Neural cell (in vitro differentiated cells): ENCODE results near the gene TFAP2C. TPM values are rescaled to one million over a fixed set of nuclear protein-coding genes. Genes with fewer than 3 reads are reported as not detected.

Experiments
- H2AFZ ChIP-seq: fragments of 200-600, 300-800 bp; sonication (generic), shearing (Covaris generic); 2 replicates; pipeline ENCODE4 v1.6.0; 2014; ENCODE audit warnings: low read depth, mild to moderate bottlenecking, antibody characterized with exemption, low read length, moderate library complexity
- H3F3A ChIP-seq: fragments of 200-600 bp; shearing (Covaris generic); 2 replicates; pipeline ENCODE4 v1.6.1; 2016; ENCODE audit warnings: mild to moderate bottlenecking, moderate library complexity, mixed read lengths, antibody characterized with exemption, low read length; ENCODE audit not compliant: insufficient read depth, poor library complexity, severe bottlenecking
- H3K27ac ChIP-seq: fragments of 200-600, 300-800 bp; sonication (generic), shearing (Covaris generic); 2 replicates; pipeline ENCODE4 v1.5.1; 2014; ENCODE audit warnings: mild to moderate bottlenecking, low read length, moderate library complexity
- H3K27me3 ChIP-seq: fragments of 300-800, 200-600 bp; sonication (generic), shearing (Covaris generic); 2 replicates; pipeline ENCODE4 v1.6.0; 2014; ENCODE audit warnings: mild to moderate bottlenecking, low read depth, low read length, moderate library complexity; ENCODE audit not compliant: insufficient read depth
- H3K36me3 ChIP-seq: fragments of 300-800, 200-600 bp; sonication (generic), shearing (Covaris generic); 2 replicates; pipeline ENCODE4 v1.5.1; 2014; ENCODE audit warnings: mild to moderate bottlenecking, antibody characterized with exemption, low read length, moderate library complexity; ENCODE audit not compliant: insufficient read depth
- H3K4me2 ChIP-seq: fragments of 300-800, 200-600 bp; sonication (generic), shearing (Covaris generic); 2 replicates; pipeline ENCODE4 v1.6.0; 2014; ENCODE audit warnings: mild to moderate bottlenecking, low read length
- H3K4me3 ChIP-seq: fragments of 300-800, 200-600 bp; sonication (generic), shearing (Covaris generic); 2 replicates; pipeline ENCODE4 v1.5.1; 2014; ENCODE audit warnings: mild to moderate bottlenecking, low read length, moderate library complexity
- H3K79me2 ChIP-seq: fragments of 200-600 bp; shearing (Covaris generic); replicated peaks from 2 replicates; pipeline ENCODE4 v1.6.0; 2014; ENCODE audit warnings: mild to moderate bottlenecking, low read length, moderate library complexity; ENCODE audit not compliant: insufficient read depth
- H3K9ac ChIP-seq: fragments of 300-800, 200-600 bp; sonication (generic), shearing (Covaris generic); 2 replicates; pipeline ENCODE4 v1.6.1; 2016; ENCODE audit warnings: mild to moderate bottlenecking, low read length, mixed read lengths
- H3K9me2 ChIP-seq: fragments of 200-600 bp; shearing (Covaris generic); 2 replicates; pipeline ENCODE4 v1.6.1; 2016; ENCODE audit warnings: mild to moderate bottlenecking, low read length, mixed read lengths; ENCODE audit not compliant: insufficient read depth
- H3K9me3 ChIP-seq: fragments of 200-600, 300-800 bp; sonication (generic), shearing (Covaris generic); 2 replicates; pipeline ENCODE4 v1.6.1; 2016; ENCODE audit warnings: mild to moderate bottlenecking, mixed run types, low read length, moderate library complexity, mixed read lengths
- H4K20me1 ChIP-seq: fragments of 200-600 bp; shearing (Covaris generic); 2 replicates; pipeline ENCODE4 v1.6.1; 2016; ENCODE audit warnings: mild to moderate bottlenecking, mixed run types; ENCODE audit not compliant: insufficient read depth
- CTCF ChIP-seq: fragments of 450-650 bp; IDR thresholded peaks from 2 replicates; pipeline ENCODE4 v1.5.1; 2014; ENCODE audit warnings: antibody characterized with exemption, mild to moderate bottlenecking, moderate library complexity; ENCODE audit not compliant: poor library complexity, severe bottlenecking
- EP300 ChIP-seq: fragments of 450-650 bp; conservative IDR thresholded peaks from 2 replicates; pipeline ENCODE4 v1.6.1; 2014; ENCODE audit warnings: antibody characterized with exemption, mild to moderate bottlenecking, moderate library complexity; ENCODE audit not compliant: poor library complexity, severe bottlenecking
- EZH2 ChIP-seq: fragments of 200-600, 300-800 bp; shearing (Covaris generic), sonication (generic); IDR thresholded peaks from 2 replicates; pipeline ENCODE4 v1.6.1; 2014; ENCODE audit warnings: antibody characterized with exemption, low read length, borderline replicate concordance, mild to moderate bottlenecking; ENCODE audit not compliant: insufficient read depth, poor library complexity, severe bottlenecking
- MXI1 ChIP-seq: fragments of 450-650 bp; conservative IDR thresholded peaks from 2 replicates; pipeline ENCODE4 v1.6.1; 2014; ENCODE audit warnings: antibody characterized with exemption, mild to moderate bottlenecking; ENCODE audit not compliant: poor library complexity, severe bottlenecking
- POLR2AphosphoS5 ChIP-seq: IDR thresholded peaks from 2 replicates; pipeline ENCODE4 v1.6.1; 2012
- RAD21 ChIP-seq: fragments of 450-650 bp; conservative IDR thresholded peaks from 2 replicates; pipeline ENCODE4 v1.6.1; 2014; ENCODE audit warnings: antibody characterized with exemption, mild to moderate bottlenecking, moderate library complexity
- SMC3 ChIP-seq: fragments of 450-650 bp; conservative IDR thresholded peaks from 2 replicates; pipeline ENCODE4 v1.6.1; 2014; ENCODE audit warnings: antibody characterized with exemption, mild to moderate bottlenecking, moderate library complexity; ENCODE audit not compliant: poor library complexity
- TAF1 ChIP-seq: IDR thresholded peaks from 2 replicates; pipeline ENCODE4 v1.6.1; 2012; ENCODE audit warnings: low read depth
- polyA plus RNA-seq: library from polyadenylated mRNA; depleted of rRNA; stranded (reverse); fragments of >200 nt; gene quantifications from 2 replicates; pipeline ENCODE4 v1.2.3, GENCODE V29; 2014
- TF ChIP-seq, protein P1 (sequence below): IDR thresholded peaks from 2 replicates; pipeline ENCODE4 v1.6.1; 2012; ENCODE audit warnings: borderline replicate concordance

Gene TFAP2C
- polyA plus RNA-seq, 1 donor from 2014 or later: not detected

DNA sequence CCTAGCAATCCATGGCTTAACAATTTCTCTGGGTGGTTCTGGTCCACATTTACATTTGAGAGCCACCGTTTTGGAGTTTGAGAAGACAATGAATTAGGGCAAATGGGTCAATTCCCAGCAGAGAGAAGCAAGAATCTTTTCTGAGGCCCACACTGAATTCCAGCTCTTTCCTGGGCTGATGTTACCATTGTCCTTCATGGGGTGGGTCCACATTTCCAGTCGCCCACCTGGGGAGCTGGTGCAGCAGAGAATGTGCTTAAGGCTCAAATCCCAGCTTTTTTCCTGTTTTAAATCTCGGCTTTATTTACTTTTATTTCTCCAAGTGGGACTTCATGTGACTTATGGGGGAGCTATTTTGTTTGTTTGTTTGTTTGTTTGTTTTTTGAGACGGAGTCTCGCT, 44.2 kb upstream of the TFAP2C start:
- Histone ChIP-seq H3F3A (no peaks in the 10 kb centered on the region), H3K4me3 (no peak overlapping the region), H3K27me3 (no peaks in the 10 kb centered on the region), H3K9me2 (no peaks in the 10 kb centered on the region), H3K27ac (no peak overlapping the region), H2AFZ (no peak overlapping the region), H3K9me3 (no peaks in the 10 kb centered on the region), H3K79me2 (no peaks in the 10 kb centered on the region), H3K36me3 (no peaks in the 10 kb centered on the region), H3K4me2 (no peak overlapping the region), H3K9ac (no peak overlapping the region), H4K20me1 (no peaks in the 10 kb centered on the region)
- no peak for TF ChIP-seq RAD21
- no peak for TF ChIP-seq EP300
- TF ChIP-seq, protein P1, sequence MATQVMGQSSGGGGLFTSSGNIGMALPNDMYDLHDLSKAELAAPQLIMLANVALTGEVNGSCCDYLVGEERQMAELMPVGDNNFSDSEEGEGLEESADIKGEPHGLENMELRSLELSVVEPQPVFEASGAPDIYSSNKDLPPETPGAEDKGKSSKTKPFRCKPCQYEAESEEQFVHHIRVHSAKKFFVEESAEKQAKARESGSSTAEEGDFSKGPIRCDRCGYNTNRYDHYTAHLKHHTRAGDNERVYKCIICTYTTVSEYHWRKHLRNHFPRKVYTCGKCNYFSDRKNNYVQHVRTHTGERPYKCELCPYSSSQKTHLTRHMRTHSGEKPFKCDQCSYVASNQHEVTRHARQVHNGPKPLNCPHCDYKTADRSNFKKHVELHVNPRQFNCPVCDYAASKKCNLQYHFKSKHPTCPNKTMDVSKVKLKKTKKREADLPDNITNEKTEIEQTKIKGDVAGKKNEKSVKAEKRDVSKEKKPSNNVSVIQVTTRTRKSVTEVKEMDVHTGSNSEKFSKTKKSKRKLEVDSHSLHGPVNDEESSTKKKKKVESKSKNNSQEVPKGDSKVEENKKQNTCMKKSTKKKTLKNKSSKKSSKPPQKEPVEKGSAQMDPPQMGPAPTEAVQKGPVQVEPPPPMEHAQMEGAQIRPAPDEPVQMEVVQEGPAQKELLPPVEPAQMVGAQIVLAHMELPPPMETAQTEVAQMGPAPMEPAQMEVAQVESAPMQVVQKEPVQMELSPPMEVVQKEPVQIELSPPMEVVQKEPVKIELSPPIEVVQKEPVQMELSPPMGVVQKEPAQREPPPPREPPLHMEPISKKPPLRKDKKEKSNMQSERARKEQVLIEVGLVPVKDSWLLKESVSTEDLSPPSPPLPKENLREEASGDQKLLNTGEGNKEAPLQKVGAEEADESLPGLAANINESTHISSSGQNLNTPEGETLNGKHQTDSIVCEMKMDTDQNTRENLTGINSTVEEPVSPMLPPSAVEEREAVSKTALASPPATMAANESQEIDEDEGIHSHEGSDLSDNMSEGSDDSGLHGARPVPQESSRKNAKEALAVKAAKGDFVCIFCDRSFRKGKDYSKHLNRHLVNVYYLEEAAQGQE: no peak
- no peak for TF ChIP-seq TAF1
- TF ChIP-seq SMC3: no peak
- TF ChIP-seq POLR2AphosphoS5: no peak
- TF ChIP-seq EZH2: no peak
- TF ChIP-seq CTCF: no peak
- no peak for TF ChIP-seq MXI1

DNA sequence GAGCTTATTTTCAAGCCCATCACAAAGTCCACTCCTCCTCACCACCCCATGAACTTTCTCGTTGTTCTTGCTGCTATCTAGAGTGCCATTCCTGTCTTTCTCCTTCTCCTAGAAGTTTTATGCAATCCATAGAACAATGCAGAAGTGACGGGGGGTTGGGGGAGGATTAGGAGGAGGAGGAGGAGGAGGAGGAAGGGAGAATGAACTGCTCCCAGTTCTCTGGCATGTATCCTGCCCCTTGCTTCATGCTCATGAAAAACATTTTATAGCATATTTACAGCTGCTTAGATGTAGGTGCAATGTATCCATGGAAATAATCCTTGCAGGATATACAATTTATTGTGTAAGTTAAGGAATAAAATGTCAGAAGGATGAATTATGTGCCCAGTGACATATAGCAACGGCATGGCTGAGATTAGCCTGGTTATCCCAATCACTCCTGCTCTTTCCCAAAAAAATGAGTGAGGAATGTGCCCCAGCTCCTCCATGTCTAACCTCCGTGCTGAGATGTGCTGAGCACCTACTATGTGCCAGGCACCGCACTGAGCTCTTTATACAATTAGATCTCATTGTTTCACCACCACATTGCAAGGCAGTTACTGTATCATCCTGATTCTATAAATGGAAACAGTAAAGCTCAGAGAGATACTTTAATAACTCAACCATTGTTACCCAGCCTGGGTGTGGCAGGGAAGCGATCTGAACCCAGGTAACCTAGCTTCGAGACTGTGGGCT, 41.6 kb upstream of the TFAP2C start:
- Histone ChIP-seq H3K27me3 (no peaks in the 10 kb centered on the region), H3K4me3 (no peak overlapping the region), H3K9me3 (no peaks in the 10 kb centered on the region), H3K79me2 (no peaks in the 10 kb centered on the region), H3K9ac (no peak overlapping the region), H3F3A (no peaks in the 10 kb centered on the region), H4K20me1 (no peaks in the 10 kb centered on the region), H3K9me2 (no peaks in the 10 kb centered on the region), H2AFZ (no peak overlapping the region), H3K27ac (no peak overlapping the region), H3K36me3 (no peaks in the 10 kb centered on the region), H3K4me2 (no peak overlapping the region)
- TF ChIP-seq CTCF (no peak), EP300 (no peak), RAD21 (no peak), MXI1 (no peak), POLR2AphosphoS5 (no peak), TAF1 (no peak), EZH2 (no peak), SMC3 (no peak)
- TF ChIP-seq, protein P1: no peak
